Stomach (tissue), 4 donors: ENCODE measurements around the gene ADD2.

Source experiments
- EP300 ChIP-seq: sonication (generic); formaldehyde crosslinking; IDR thresholded peaks from one replicate; pipeline ENCODE4 v1.6.1; 2017; ENCODE audit warnings: antibody characterized with exemption
- POLR2A ChIP-seq, 4 donors: fragments of 450-650 bp; IDR thresholded peaks; one replicate each; pipeline ENCODE4 v1.6.1; 2016; ENCODE audit warnings: antibody characterized with exemption in 4 of 4, control low read depth in 2 of 4, mild to moderate bottlenecking in 1 of 4, moderate library complexity in 1 of 4
- POLR2AphosphoS5 ChIP-seq, 3 donors: sonication (generic); formaldehyde crosslinking; IDR thresholded peaks; one replicate each; pipeline ENCODE4 v1.6.1; 2016; ENCODE audit warnings: antibody characterized with exemption in 3 of 3
- TF ChIP-seq, protein P1 (sequence below), 7 experiments: fragments of 450-650 bp in 4 of 7; fragments of 200-600 bp in 3 of 7; sonication (generic) in 3 of 7; IDR thresholded peaks; one replicate each; pipeline ENCODE4 v1.5.1; 2016 to 2019; ENCODE audit warnings: antibody characterized with exemption in 7 of 7, control low read depth in 2 of 7, mild to moderate bottlenecking in 1 of 7

DNA sequence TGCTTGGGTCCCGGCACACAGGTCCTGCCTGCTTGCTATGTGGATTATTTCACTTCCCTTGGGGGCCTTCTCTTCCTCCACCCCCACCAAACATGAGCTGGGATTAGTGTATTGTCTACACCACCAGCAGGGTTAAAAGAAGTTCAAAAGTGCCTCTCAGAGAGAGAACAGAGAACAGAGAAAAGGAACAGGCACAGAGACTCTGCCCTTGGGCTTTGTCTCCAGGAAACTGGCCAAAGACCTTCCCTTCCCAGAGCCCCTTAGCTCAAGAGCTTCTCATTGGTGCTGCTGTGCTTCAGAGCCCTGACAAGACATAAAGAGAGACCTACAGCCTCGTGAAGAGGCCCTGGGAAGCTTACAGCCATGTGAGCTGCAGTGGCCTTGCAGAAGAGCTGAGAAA is 29.5 kb upstream of the ADD2 start:
- TF ChIP-seq, protein P1, sequence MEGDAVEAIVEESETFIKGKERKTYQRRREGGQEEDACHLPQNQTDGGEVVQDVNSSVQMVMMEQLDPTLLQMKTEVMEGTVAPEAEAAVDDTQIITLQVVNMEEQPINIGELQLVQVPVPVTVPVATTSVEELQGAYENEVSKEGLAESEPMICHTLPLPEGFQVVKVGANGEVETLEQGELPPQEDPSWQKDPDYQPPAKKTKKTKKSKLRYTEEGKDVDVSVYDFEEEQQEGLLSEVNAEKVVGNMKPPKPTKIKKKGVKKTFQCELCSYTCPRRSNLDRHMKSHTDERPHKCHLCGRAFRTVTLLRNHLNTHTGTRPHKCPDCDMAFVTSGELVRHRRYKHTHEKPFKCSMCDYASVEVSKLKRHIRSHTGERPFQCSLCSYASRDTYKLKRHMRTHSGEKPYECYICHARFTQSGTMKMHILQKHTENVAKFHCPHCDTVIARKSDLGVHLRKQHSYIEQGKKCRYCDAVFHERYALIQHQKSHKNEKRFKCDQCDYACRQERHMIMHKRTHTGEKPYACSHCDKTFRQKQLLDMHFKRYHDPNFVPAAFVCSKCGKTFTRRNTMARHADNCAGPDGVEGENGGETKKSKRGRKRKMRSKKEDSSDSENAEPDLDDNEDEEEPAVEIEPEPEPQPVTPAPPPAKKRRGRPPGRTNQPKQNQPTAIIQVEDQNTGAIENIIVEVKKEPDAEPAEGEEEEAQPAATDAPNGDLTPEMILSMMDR (IDR thresholded peaks at IDR 0.05), result no peak
- TF ChIP-seq EP300 (no peak), POLR2AphosphoS5 (IDR thresholded peaks at IDR 0.05) (no peak), POLR2A (IDR thresholded peaks at IDR 0.05) (no peak)
